WTC11 (cell line): ENCODE results near the gene ORC4. TPM values are rescaled to one million over a fixed set of nuclear protein-coding genes. Genes with fewer than 3 reads are reported as not detected.

Experiments
- ATAC-seq: fragments of 200-7000 bp; cut with Tn5 transposase; 2 replicates; pipeline ENCODE4 v1.10.0; 2021; ENCODE audit warnings: mild to moderate bottlenecking, moderate library complexity
- CTCF ChIA-PET: fragments of 300-600 bp; sonication (Branson Sonifier 250); formaldehyde crosslinking; loops from one replicate; lab custom pipeline; 2021; ENCODE audit warnings: antibody characterized with exemption; lab: Charles Lee
- POLR2A ChIA-PET: fragments of 350-600 bp; sonication (Branson Sonifier 250); formaldehyde crosslinking; loops from one replicate; lab custom pipeline; 2021; ENCODE audit warnings: antibody characterized with exemption; lab: Charles Lee
- DNase-seq: peaks from one replicate; pipeline ENCODE4 v3.0.0; 2021; ENCODE audit warnings: low spot score
- H3K27ac Mint-ChIP-seq: 2 replicates; pipeline ENCODE4 v1.8.0; 2021; ENCODE audit warnings: mixed read lengths
- H3K27me3 Mint-ChIP-seq: 2 replicates; pipeline ENCODE4 v1.8.0; 2021; ENCODE audit warnings: low read depth, mild to moderate bottlenecking, moderate library complexity, mixed read lengths
- H3K36me3 Mint-ChIP-seq: 2 replicates; pipeline ENCODE4 v1.8.0; 2021; ENCODE audit warnings: mixed read lengths
- H3K4me1 Mint-ChIP-seq: 2 replicates; pipeline ENCODE4 v1.8.0; 2022; ENCODE audit warnings: mixed read lengths
- H3K4me3 Mint-ChIP-seq: 2 replicates; pipeline ENCODE4 v1.8.0; 2021; ENCODE audit warnings: mild to moderate bottlenecking, moderate library complexity, mixed read lengths
- H3K9me3 Mint-ChIP-seq: 2 replicates; pipeline ENCODE4 v1.8.0; 2021; ENCODE audit warnings: mixed read lengths
- ATF3 ChIP-seq: sonication (generic); formaldehyde crosslinking; conservative IDR thresholded peaks from 2 replicates; pipeline ENCODE4 v1.8.1; 2022; ENCODE audit warnings: mild to moderate bottlenecking, missing genetic modification reagents
- CBFB ChIP-seq: sonication (generic); formaldehyde crosslinking; IDR thresholded peaks from 2 replicates; pipeline ENCODE4 v1.8.1; 2022; ENCODE audit warnings: mild to moderate bottlenecking, low read depth, missing genetic modification reagents
- E2F5 ChIP-seq: sonication (generic); formaldehyde crosslinking; IDR thresholded peaks from 2 replicates; pipeline ENCODE4 v1.8.1; 2022; ENCODE audit warnings: mild to moderate bottlenecking, moderate library complexity, missing genetic modification reagents
- ELF4 ChIP-seq: sonication (generic); formaldehyde crosslinking; IDR thresholded peaks from 2 replicates; pipeline ENCODE4 v1.8.1; 2022; ENCODE audit warnings: low read depth, mild to moderate bottlenecking, moderate library complexity, missing genetic modification reagents
- ETV6 ChIP-seq: sonication (generic); formaldehyde crosslinking; IDR thresholded peaks from 2 replicates; pipeline ENCODE4 v1.8.1; 2022; ENCODE audit warnings: mild to moderate bottlenecking, missing genetic modification reagents
- GABPB1 ChIP-seq: sonication (generic); formaldehyde crosslinking; IDR thresholded peaks from 2 replicates; pipeline ENCODE4 v1.8.1; 2023; ENCODE audit warnings: mild to moderate bottlenecking, missing genetic modification reagents
- GTF2I ChIP-seq: fragments of 250-450 bp; sonication (Bioruptor Pico); conservative IDR thresholded peaks from 2 replicates; pipeline ENCODE4 v1.4.0; 2021; ENCODE audit warnings: mild to moderate bottlenecking
- IRF1 ChIP-seq: sonication (generic); formaldehyde crosslinking; IDR thresholded peaks from 2 replicates; pipeline ENCODE4 v1.8.0; 2023; ENCODE audit warnings: missing genetic modification reagents
- IRF2 ChIP-seq: sonication (generic); formaldehyde crosslinking; IDR thresholded peaks from 2 replicates; pipeline ENCODE4 v1.8.0; 2022; ENCODE audit warnings: low read depth, missing genetic modification reagents, borderline replicate concordance
- JAZF1 ChIP-seq: fragments of 250-450 bp; sonication (Bioruptor Pico); IDR thresholded peaks from 2 replicates; pipeline ENCODE4 v1.9.0; 2021; ENCODE audit warnings: moderate library complexity, mild to moderate bottlenecking, inconsistent platforms
- MXD4 ChIP-seq: fragments of 250-450 bp; sonication (Bioruptor Pico); IDR thresholded peaks from 2 replicates; pipeline ENCODE4 v1.8.0; 2021; ENCODE audit warnings: mild to moderate bottlenecking, moderate library complexity, borderline replicate concordance
- NFE2L1 ChIP-seq: sonication (generic); formaldehyde crosslinking; IDR thresholded peaks from 2 replicates; pipeline ENCODE4 v1.8.1; 2023; ENCODE audit warnings: missing genetic modification reagents
- NFYB ChIP-seq: sonication (generic); formaldehyde crosslinking; conservative IDR thresholded peaks from 2 replicates; pipeline ENCODE4 v1.8.0; 2022; ENCODE audit warnings: low read depth, missing genetic modification reagents
- NR3C1 ChIP-seq: sonication (generic); formaldehyde crosslinking; conservative IDR thresholded peaks from 2 replicates; pipeline ENCODE4 v1.8.1; 2023; ENCODE audit warnings: low read depth, mild to moderate bottlenecking, missing genetic modification reagents
- PREB ChIP-seq: sonication (generic); formaldehyde crosslinking; IDR thresholded peaks from 2 replicates; pipeline ENCODE4 v1.8.1; 2022; ENCODE audit warnings: mild to moderate bottlenecking, missing genetic modification reagents, moderate library complexity, borderline replicate concordance
- PRRX2 ChIP-seq: fragments of 250-450 bp; sonication (Bioruptor Pico); IDR thresholded peaks from 2 replicates; pipeline ENCODE4 v1.8.0; 2021; ENCODE audit warnings: mild to moderate bottlenecking
- RORB ChIP-seq: fragments of 250-450 bp; sonication (Bioruptor Pico); IDR thresholded peaks from 2 replicates; pipeline ENCODE4 v1.9.0; 2021; ENCODE audit warnings: mild to moderate bottlenecking
- SMAD3 ChIP-seq: sonication (generic); formaldehyde crosslinking; IDR thresholded peaks from 2 replicates; pipeline ENCODE4 v1.8.0; 2022; ENCODE audit warnings: missing genetic modification reagents, mild to moderate bottlenecking, borderline replicate concordance
- SMAD4 ChIP-seq: sonication (generic); formaldehyde crosslinking; IDR thresholded peaks from 2 replicates; pipeline ENCODE4 v1.8.0; 2022; ENCODE audit warnings: mild to moderate bottlenecking, missing genetic modification reagents
- TCF7 ChIP-seq: sonication (generic); formaldehyde crosslinking; IDR thresholded peaks from 2 replicates; pipeline ENCODE4 v1.8.0; 2022; ENCODE audit warnings: mild to moderate bottlenecking, low read depth, missing genetic modification reagents, moderate library complexity
- ZNF281 ChIP-seq: sonication (generic); formaldehyde crosslinking; IDR thresholded peaks from 2 replicates; pipeline ENCODE4 v1.8.0; 2023; ENCODE audit warnings: mild to moderate bottlenecking, missing genetic modification reagents
- ZNF317 ChIP-seq: sonication (generic); formaldehyde crosslinking; IDR thresholded peaks from 2 replicates; pipeline ENCODE4 v1.8.1; 2023; ENCODE audit warnings: low read depth, mild to moderate bottlenecking, moderate library complexity, missing genetic modification reagents, borderline replicate concordance
- total RNA-seq: library from RNA; stranded (reverse); gene quantifications from 3 replicates; pipeline ENCODE4 v1.2.3, GENCODE V29; 2021
- TF ChIP-seq, protein P1 (sequence below): sonication (generic); formaldehyde crosslinking; IDR thresholded peaks from 2 replicates; pipeline ENCODE4 v1.8.0; 2022; ENCODE audit warnings: mild to moderate bottlenecking, missing genetic modification reagents
- TF ChIP-seq, protein P2 (sequence below): sonication (generic); formaldehyde crosslinking; conservative IDR thresholded peaks from 2 replicates; pipeline ENCODE4 v1.8.1; 2023; ENCODE audit warnings: mild to moderate bottlenecking, low read depth, missing genetic modification reagents, moderate library complexity

ORC4 gene
- total RNA-seq, 1 experiment from 2014 or later: 57.9 TPM

- H3K27me3 Mint-ChIP-seq: no peaks in the 10 kb centered on the region
Observed at GRCh38 chr2:147945660-147946059, 74.9 kb downstream of the ORC4 start.

GRCh38 chr2:147939313-147939712 lies 81.2 kb downstream of the ORC4 start:
- CTCF ChIA-PET: no interaction called here
- peaks cover 31% of the 10 kb centered on the region for H3K36me3 Mint-ChIP-seq
- DNase-seq (no peak), ATAC-seq (no peak)
- no peak overlapping the region for H3K4me3 Mint-ChIP-seq
- no peak overlapping the region for H3K27ac Mint-ChIP-seq
- H3K27me3 Mint-ChIP-seq: no peaks in the 10 kb centered on the region
- H3K4me1 Mint-ChIP-seq: 0 out of 2 replicates have a peak, but pooled peaks cover under 1% of the 10 kb centered on the region
- POLR2A ChIA-PET: no interaction called here
- no peaks in the 10 kb centered on the region for H3K9me3 Mint-ChIP-seq
- TF ChIP-seq RORB (CRISPR knock-in tag): no peak
- TF ChIP-seq SMAD4: no peak
- TF ChIP-seq IRF2: no peak
- no peak for TF ChIP-seq NFE2L1 (CRISPR knock-in tag)
- TF ChIP-seq ETV6: no peak
- TF ChIP-seq PREB (CRISPR knock-in tag): no peak
- TF ChIP-seq NR3C1: no peak
- no peak for TF ChIP-seq SMAD3 (CRISPR knock-in tag)
- no peak for TF ChIP-seq GABPB1
- TF ChIP-seq, protein P1, sequence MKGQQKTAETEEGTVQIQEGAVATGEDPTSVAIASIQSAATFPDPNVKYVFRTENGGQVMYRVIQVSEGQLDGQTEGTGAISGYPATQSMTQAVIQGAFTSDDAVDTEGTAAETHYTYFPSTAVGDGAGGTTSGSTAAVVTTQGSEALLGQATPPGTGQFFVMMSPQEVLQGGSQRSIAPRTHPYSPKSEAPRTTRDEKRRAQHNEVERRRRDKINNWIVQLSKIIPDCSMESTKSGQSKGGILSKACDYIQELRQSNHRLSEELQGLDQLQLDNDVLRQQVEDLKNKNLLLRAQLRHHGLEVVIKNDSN: no peak
- TF ChIP-seq CBFB (CRISPR knock-in tag): no peak

More at GRCh38 chr2:147945660-147946059, 74.9 kb downstream of the ORC4 start:
- TF ChIP-seq ZNF317 (CRISPR knock-in tag): no peak
- no peak for TF ChIP-seq ZNF281 (CRISPR knock-in tag)
- TF ChIP-seq NFYB (CRISPR knock-in tag): no peak
- no peak for TF ChIP-seq E2F5 (CRISPR knock-in tag)
- TF ChIP-seq TCF7: no peak
- no peak for TF ChIP-seq JAZF1 (CRISPR knock-in tag)
- no peak for TF ChIP-seq PRRX2 (CRISPR knock-in tag)
- TF ChIP-seq ELF4 (CRISPR knock-in tag): no peak
- no peak for TF ChIP-seq IRF1 (CRISPR knock-in tag)
- TF ChIP-seq MXD4 (CRISPR knock-in tag): no peak
- no peak for TF ChIP-seq RORB (CRISPR knock-in tag)
- TF ChIP-seq, protein P2, sequence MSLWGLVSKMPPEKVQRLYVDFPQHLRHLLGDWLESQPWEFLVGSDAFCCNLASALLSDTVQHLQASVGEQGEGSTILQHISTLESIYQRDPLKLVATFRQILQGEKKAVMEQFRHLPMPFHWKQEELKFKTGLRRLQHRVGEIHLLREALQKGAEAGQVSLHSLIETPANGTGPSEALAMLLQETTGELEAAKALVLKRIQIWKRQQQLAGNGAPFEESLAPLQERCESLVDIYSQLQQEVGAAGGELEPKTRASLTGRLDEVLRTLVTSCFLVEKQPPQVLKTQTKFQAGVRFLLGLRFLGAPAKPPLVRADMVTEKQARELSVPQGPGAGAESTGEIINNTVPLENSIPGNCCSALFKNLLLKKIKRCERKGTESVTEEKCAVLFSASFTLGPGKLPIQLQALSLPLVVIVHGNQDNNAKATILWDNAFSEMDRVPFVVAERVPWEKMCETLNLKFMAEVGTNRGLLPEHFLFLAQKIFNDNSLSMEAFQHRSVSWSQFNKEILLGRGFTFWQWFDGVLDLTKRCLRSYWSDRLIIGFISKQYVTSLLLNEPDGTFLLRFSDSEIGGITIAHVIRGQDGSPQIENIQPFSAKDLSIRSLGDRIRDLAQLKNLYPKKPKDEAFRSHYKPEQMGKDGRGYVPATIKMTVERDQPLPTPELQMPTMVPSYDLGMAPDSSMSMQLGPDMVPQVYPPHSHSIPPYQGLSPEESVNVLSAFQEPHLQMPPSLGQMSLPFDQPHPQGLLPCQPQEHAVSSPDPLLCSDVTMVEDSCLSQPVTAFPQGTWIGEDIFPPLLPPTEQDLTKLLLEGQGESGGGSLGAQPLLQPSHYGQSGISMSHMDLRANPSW (CRISPR knock-in tag): no peak
- TF ChIP-seq GTF2I: no peak
- TF ChIP-seq ATF3 (CRISPR knock-in tag): no peak
- H3K4me3 Mint-ChIP-seq: no peak overlapping the region
- POLR2A ChIA-PET: no interaction called here
- H3K36me3 Mint-ChIP-seq: peaks cover 15% of the 10 kb centered on the region
- DNase-seq (no peak), ATAC-seq (peak; percentile 63)
- H3K27ac Mint-ChIP-seq: no peak overlapping the region
- no peaks in the 10 kb centered on the region for H3K9me3 Mint-ChIP-seq
- no peaks in the 10 kb centered on the region for H3K4me1 Mint-ChIP-seq
- CTCF ChIA-PET: interaction anchor here (0.9 to 1.5 kb wide), 5 partner anchors 35 to 1071 kb away, joined by 3 to 5 read pairs (median 4); partner anchors contain the start of genes MBD5 and ORC4
